GM19035 (cell line): ENCODE measurements around the gene IMP3.

Source experiments
- ATAC-seq: cut with Tn5 transposase; IDR thresholded peaks from one replicate; pipeline ENCODE4 v1.9.1; 2021; ENCODE audit not compliant: unreplicated experiment

Gene IMP3

DNA sequence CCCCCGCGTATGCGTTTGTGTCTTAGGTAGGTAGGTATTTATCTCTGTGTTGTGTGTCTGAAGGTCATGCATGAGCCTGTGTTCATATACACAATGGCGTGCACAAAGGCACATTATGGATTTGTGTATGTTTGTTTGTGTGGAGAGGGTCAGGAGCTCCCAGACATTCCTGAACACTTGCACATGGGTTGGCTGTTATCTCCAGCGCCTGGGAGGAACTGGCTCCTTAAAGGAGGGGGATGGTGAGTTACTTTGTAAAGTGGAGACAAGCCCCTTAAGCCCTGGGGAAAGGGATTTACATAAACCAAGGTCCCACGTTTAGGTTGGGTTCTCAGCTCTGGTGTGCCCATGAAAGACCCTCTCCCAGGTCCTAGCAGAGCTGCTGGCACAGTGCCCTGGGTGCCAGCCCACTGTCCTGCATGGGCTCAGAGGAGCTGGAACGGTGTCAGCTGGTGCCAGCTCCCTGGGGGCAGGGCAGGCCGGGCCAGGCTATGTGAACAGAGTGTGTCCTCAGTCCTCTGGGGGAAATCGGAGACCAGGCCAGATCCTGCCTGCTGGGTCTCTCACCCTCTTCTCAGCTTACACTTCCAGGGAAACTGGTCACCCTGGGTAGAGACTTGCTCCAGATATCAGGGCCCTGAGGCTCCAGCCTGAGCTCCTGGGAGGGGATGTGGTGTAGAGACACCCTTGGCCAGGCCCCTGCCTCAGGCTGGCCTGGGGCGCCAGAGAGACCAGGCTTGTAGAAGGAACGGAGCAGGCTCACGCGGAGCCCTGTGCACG, 32.8 kb upstream of the IMP3 start:
- no peak for ATAC-seq

DNA sequence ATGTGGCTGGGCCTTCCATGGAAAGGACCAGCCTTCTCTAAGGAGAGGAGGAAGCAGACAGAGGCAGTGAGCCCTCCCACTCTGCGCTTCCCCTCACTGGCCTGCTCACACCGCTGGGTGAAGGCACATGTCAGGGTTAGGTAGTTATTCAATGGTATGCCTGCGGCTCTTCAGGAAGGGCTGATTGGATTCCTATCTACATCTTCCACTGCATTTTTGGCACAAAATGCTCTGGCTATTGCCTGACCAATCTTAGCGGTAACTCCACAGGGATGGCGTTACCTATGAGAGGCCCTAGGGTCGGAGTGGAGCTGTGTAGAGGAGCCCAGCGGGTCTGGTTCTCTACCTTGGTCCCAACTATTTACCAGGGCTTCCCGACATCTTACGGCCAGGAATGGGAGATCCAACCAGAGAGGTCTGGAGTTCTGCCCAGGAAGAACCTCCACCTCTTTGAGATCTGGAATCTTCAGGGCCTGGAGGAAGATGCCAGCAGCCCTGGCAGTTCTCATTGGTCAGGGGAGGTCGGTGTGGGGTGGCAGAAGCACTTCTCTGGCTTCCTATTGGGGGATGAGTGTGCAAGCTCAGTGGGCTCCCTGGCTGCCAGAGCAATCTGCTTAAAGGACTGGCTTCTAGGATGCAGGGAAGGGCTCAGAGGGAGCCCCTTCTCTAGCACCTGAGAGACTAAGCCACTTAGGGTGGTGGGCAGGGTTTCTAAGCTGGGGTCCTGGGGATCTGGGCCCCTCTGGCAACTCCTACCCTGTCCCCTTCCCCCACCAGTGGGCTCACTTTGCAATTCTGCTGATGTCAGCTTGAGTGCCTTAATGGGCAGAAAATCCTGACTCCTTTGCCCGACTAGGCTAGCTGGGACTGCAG, 31.9 kb upstream of the IMP3 start:
- ATAC-seq, result no peak

DNA sequence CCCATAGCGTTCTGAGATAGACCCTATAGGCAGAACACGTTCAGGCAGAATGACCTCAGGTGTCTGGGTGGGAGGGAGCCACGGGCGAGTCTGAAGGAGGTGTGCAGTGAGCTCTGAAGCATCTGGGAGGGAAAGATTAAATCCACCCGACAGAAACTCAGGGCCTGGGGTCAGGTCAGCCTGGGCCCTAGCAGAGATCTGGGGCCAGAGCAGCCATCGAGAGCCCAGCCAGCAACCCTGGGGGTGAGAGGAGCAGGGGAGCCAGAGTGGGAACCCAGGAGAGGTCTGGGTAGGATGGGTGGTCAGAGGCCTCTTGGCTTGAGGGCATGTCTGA, 29.8 kb upstream of the IMP3 start:
- ATAC-seq, result no peak

DNA sequence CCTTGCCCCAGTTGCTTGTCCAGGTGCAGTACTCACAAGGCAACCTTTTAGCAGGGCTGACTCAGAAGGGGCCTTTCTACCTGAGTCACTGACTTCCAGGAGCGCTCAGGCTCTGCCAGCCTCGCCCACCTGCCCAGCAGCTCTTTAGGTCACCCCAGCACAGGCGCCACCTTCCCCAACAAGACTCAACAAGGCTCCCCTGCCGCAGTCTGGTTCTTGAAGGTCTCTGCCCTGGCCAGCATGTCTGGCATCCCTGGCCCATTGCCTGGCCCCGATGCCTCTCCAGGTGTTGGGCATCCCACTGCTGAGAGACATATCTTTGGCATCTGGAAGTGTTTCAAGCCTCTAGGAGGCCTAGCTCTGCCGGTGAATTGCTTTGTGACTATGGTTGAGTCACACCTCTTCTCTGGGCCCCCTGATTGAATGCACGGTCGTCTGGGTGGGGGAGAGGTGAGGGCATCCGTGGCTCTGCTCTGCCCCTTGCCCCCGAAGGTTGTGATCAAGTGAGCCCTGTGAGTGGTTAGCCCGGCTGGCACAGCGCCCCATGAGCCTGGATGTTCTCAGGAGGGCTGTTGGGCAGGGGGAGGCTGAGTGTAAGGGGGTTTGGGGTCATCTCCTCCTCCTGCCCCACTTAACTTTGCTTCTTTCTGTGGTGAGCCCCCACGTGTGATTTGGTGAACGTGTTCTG, 29.3 kb upstream of the IMP3 start:
- no peak for ATAC-seq

DNA sequence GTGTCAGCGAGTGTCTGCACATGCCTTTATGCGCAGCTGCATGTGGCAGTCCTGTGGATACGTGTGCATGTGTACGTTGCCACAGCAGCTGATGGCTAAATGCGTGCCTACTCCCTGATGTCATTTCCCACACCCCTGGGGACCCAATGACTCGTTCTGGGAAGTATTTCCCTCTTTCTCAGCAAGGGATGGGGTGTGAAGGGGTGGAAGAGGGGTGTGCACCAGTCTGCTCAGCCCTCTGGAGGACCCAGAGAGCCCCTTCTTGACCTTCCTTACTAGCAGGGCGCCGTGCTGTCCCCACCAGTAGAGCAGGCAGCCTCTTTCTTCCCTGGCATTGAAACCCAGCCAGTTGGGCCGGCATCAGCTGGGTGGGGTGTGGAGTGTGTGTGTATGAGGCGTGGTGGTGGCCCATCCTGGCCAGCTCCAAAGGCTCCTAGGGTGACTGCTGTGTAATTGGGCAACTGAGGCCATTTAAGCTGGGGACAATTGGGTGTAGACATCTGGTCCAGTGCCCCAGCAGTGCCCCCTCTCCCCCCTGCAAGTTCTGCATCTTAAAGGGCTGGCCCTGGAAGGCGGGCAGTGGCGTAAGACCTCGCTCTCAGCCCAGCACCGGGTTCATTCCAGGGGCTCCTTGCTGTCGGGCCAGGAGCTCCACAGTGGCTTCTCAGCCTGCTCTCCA, 26.9 kb upstream of the IMP3 start:
- no peak for ATAC-seq

DNA sequence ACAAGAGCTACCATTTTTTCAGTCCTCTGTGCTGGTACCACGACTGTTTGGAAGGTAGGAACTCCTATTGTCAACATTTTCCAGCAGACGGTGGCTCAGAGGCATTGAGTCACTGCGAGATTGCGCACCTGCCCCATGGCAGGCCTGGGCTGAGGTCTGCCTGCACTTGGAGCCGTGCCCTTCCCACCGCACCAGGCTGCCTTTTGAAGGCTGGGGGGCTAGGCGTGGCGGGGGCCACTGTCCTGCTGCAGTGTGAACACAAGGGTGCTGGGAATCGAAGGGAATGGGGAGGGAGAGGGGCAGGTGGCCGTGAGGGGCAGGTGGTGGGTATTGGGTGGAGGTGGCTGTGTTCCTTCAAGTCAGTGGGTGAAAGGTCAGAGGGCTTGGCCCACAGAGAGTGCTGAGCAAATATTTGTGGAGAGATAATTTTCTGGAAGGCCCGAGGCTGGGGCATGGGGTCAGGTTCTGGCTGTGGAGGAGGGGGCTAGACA, 24.0 kb upstream of the IMP3 start:
- no peak for ATAC-seq

DNA sequence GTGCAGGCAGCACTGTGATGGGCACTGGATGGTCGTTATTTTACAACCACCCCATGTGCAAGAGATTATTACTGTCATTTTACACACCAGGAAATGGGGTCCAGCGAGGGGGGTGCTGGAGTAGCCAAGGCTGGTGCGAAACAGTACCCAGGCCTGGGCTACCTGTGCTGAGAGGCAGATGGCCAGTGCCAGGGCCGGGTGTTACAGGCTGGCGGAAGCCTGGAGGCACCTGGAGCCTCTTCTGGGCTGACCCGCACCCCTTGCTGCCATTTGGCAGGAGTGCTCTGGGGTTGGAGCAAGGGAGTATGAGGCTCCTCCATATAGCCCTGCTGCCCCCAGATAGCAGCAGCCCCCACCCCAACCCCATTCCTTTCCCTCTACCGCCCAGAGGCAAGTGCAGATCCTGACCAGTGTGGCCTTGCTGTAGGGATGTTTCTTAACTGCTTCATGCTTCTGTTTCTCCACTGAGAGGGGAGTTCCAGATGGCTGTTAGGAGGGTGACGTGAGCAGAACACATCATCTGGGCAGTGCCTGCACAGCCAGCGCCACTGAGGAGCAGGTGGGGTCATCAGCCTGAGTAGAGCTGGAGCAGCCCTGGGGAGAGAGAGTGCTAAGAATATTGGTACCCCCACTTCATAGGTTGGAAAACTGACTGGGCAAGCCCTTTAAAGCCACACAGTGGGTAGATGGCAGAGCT, 22.9 kb upstream of the IMP3 start:
- ATAC-seq, result no peak

DNA sequence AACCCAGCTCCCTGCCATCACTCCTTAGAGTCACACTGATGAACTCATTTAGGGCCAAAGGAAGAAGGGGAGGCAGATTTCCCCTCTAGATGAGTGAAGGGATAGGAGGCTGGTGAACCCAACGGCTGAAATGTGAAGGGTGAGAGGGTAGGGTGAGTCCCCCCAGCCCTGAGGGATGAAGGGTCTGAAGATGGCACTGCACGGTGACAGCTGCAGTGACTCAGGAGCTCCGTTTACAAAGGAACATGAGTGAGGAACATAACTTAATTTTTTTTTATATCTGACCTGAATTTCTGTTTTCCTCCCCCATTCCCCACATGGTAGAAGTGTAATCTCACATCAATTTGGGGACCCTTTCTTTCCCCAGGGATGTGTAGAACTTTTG, 21.7 kb upstream of the IMP3 start:
- ATAC-seq, result no peak

DNA sequence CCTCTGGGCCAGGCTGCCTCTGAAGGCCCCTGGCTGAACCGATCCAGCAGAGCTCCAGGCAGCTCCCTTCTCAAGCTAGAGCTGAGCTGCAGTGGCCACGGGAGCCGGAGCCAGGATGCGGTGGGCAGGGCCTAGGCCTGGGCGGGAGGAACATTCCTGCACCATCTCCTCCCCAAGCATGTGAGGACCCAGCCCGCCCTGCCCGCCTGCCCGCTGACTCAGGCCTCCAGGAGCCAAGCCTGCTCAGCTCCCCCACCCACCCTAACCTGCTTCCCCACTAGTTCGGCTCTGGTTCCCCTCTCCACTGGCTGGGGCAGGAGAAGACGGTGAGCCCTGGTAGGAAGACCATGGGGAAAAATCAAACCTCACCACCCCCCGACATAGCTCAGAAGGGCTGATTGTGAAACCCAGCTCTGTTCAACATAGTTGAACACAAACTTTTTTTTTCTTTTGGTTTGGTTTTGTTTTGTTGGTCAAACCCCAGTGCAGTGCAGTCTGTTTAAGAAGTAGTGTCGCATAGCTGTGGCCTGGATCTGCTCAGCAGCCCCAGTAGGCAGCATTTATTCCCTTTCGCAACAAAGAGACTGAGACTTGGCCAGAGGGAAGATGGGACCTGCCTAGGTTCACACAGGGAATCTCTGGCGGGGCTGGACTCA, 21.2 kb upstream of the IMP3 start:
- ATAC-seq, result no peak

DNA sequence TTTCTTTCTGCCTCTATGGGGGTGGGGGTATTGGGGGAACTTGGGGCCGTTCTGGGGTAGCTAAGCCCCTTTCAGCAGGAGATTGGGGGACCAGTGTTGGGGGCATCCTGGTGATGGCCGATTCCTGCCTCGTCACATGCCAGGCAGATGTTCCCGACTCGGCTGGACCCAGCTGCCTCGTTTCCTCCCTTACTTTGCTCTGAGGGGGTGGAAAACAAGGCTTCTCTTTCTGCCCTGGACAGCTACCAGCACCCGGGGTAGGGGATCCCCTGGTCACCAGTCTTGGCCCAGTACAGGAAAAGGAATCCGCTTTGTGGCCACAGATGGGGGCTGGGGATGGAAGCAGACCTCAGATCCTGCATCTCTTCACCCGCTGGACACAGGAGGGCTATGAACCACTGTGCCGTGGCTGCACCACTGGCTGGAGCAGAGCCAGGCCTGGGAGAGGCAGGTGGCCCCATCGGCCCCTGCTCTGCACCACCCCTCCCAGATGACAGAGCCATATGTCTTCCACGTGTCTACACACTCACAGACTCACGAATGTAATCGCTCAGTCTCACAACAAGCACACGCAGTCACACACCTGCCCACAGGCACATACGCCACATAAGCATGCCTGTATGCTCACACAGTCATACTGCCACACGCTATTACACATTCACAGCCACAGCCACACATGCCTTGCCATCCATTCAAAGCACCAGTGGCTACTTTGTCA, 20.1 kb upstream of the IMP3 start:
- no peak for ATAC-seq

DNA sequence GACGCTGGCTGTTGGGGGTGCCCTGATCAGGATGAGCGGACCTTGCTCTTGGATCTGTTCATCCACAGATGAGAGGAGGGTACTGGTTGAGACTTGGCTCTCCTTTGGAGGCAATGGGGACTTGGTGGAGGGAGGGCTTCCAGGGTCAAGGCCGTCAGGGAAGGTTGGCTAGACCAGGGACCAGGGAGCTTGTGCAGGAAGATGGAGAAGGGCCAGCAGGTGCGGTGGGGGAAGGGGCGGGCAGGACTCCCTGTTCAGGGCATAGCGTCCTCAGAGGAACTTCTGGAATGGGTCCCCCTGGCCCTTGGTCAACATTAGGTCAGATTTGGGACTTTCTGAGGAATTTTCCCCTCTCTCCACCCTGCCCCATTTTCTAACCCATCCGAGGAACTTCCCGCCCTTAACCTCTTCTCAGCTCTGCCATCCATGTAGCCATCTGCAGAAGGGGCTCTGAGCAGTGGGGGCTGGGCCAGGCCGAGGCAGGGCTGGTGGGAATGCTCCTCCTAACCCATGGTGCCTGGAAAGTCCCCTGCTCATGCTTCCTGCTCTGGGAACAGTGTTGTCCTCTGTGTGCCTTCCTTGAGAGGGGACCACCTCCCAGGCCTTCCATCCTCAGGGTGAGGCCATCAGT, 19.2 kb upstream of the IMP3 start:
- ATAC-seq, result no peak

DNA sequence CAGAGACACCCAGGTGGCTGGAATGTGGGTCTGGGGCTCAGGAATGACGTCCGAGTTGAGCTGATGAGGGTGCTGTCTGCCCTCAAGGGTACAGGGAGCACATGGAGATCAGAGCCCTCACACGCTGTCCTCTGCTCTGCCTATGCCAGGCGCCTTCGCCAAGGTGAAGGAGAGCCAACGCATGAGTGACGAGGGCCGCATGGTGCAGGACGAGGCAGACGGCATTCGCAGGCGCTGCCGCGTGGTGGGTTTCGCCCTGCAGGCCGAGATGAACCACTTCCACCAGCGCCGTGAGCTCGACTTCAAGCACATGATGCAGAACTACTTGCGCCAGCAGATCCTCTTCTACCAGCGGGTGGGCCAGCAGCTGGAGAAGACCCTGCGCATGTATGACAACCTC, 16.8 kb upstream of the IMP3 start:
- ATAC-seq, result no peak

DNA sequence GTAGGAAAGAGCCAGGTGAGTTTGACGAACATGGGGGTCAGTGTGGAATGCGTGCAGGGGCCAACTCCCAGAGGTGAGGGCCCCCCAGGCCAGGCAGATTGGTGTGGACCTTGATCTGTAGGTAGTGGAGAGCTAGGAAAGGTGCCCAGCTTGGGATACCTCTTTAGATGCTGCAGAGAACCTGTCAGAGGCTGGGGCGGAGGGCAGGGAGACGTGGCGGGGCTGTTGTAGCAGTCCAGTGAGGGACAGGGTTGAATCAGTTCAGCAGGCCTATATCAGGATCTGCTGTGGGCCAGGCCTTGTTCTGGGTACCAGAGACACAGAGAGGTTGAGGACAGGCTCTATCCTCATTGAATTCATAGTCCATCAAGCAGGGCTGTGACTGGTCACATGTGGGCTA, 16.3 kb upstream of the IMP3 start:
- no peak for ATAC-seq

DNA sequence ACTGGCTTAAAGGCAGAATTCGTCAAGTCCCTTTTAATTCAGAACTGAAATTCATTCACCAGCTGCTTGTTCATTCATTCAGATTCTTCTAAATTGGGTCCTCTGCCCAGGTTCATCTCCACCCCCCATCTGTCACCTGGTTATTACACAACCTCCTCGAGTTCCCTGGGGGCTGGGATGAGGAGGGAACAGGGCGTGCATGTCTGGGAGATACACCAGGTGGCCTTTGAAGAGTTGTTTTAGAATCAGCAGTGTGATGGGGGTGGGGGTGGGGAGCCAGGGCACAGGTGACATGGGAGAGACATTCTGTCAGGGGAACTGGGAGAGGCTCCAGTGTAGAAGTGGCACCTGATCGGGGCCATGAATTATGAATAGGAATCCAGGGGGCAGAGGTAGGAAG, 15.9 kb upstream of the IMP3 start:
- no peak for ATAC-seq

DNA sequence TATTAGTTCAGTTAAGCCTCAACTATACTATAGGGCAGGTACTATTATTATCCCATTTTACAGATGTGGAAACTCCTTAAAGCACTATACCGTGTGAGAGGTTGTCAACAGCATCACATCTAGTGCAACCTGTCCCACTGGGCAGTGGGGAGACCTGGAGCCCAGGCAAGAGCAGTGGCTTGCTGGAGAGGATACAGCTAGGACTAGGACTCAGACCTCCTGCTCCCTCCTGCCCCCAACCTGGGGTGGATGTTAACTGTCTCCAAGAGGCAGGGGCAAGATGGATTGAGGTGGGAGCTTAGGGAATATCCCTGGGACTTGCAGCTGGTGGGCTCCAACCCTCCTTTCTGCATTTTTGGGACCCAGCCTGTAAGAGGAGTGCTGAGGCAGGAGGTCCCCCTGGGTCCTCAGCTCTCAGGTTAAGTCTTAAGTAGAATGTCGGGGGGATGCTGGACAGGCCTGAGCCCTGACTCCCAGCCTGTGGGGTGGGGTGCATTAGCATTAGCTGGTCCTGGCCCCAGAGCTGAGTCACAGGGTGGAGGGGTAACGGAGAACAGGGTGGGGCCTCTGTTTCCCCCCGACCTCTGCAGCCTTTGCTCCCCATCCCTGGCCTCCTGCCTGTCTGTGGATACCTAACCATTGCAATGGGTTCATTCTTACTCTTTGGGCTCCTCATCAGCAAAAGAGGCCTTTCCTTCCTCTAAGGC, 14.3 kb upstream of the IMP3 start:
- ATAC-seq, result no peak

DNA sequence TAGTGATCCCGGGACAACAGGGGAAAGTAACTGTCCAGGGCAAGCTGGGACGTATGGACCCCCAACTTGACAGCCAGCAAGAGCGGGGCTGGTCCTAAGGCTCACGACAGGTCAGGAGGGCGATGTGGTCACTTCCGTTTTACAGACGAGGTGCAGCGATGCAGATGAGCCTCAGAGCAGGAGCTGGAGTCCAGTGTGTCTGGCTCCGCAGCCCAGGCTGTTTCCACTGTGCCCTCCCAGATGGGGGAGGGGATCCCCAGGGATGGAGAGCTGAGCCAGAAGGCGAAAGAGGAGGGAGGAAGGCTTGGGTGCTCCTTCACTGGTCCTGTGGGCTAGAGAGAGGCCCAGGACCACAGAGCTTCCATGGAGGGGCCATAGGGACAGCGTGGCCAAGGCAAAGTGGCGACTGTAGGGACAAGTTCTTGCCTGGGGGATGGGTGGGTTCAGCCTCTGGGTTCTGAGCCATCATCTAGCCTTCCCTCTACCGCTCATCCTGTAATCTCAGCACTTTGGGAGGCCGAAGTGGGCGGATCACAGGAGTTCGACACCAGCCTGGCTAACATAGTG, 13.4 kb upstream of the IMP3 start:
- ATAC-seq, result no peak

DNA sequence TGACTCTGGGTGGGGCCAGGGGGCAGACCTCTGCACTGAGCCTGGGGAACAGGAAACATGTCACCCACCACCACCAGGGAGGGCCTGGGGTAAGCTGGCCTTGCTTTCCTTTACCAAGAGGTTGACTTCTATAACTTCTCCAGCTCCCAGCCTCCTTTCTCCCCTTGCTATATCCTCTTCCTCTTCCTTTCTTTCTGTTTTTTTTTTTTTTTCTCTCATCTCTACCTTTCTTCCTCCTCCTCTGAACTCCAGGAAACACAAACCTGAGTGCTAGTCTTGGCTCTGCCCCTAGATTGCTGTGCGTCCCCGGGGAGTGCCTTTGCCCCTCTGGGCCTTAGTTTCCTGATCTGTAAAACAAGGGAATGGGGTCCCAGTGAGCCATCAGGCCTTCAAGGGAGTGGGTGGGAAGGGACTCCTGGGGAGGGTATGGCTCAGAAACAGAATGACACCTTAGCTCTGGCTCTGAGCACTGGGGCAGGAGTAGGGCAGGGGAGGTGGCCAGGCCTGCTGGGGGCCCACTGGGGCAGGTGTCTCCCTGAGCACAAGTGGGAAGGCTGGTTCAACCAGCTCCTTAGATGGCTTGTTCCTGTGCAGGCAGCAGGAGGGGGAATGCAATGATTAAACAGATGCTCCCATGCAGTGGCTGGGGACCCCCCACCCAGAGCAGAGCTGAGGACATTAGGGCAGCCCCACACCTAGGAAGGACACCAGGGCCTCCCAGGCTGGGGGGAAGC, 12.0 kb upstream of the IMP3 start:
- ATAC-seq, result no peak
